Stimulated activated CD8-positive, alpha-beta memory T cell treated with anti-CD3 and anti-CD28 coated beads, Interleukin-4, amount 100 ng/mL, for 24 hours (primary cell): ENCODE measurements around the gene MILR1.
"Not testable (repeated sequence)": the region's sequence is repeated elsewhere in the genome, so short reads cannot be mapped to it uniquely, and the experiment has no call there.

Source experiments
- DNase-seq: peaks from one replicate; pipeline ENCODE4 v3.0.0-alpha.2; 2020; ENCODE audit warnings: low read depth

MILR1 gene

GRCh38 chr17:64448665-64449512, at the start of gene MILR1:
Gene MILR1, plus strand, starts transcription at chr17:64449115. Its CDS starts 54 bp downstream, at chr17:64449169.
- DNase-seq, result no peak

- DNase-seq, result no peak
Measured at GRCh38 chr17:64399767-64400156, 49.2 kb upstream of the MILR1 start.

GRCh38 chr17:64400642-64401041, 48.3 kb upstream of the MILR1 start:
- no peak for DNase-seq

GRCh38 chr17:64401244-64401860, 47.6 kb upstream of the MILR1 start:
- DNase-seq, result no peak

- no peak for DNase-seq
Measured at GRCh38 chr17:64401941-64402340, 47.0 kb upstream of the MILR1 start.

GRCh38 chr17:64402469-64402868, 46.4 kb upstream of the MILR1 start:
- DNase-seq, result no peak

- no peak for DNase-seq
Measured at GRCh38 chr17:64403881-64404460, 44.9 kb upstream of the MILR1 start.

- no peak for DNase-seq
Measured at GRCh38 chr17:64406321-64407200, 42.4 kb upstream of the MILR1 start.

GRCh38 chr17:64410750-64411490, 38.0 kb upstream of the MILR1 start:
- DNase-seq, result no peak

GRCh38 chr17:64411999-64412771, 36.7 kb upstream of the MILR1 start:
- DNase-seq, result no peak

GRCh38 chr17:64412944-64413381, 36.0 kb upstream of the MILR1 start:
- DNase-seq, result no peak

- DNase-seq, result no peak
Measured at GRCh38 chr17:64413513-64413912, 35.4 kb upstream of the MILR1 start.

- DNase-seq, result no peak
Measured at GRCh38 chr17:64418506-64419339, 30.2 kb upstream of the MILR1 start.

- DNase-seq, result no peak
Measured at GRCh38 chr17:64420143-64420670, 28.7 kb upstream of the MILR1 start.

GRCh38 chr17:64422121-64422520, 26.8 kb upstream of the MILR1 start:
- DNase-seq, result not testable (repeated sequence)

- no peak for DNase-seq
Measured at GRCh38 chr17:64423881-64424280, 25.0 kb upstream of the MILR1 start.

GRCh38 chr17:64424324-64424849, 24.5 kb upstream of the MILR1 start:
- DNase-seq, result no peak

- DNase-seq, result no peak
Measured at GRCh38 chr17:64425191-64425590, 23.7 kb upstream of the MILR1 start.

- no peak for DNase-seq
Measured at GRCh38 chr17:64426596-64426995, 22.3 kb upstream of the MILR1 start.
